K562 (cell line): ENCODE measurements around the gene USP22. TPM values are rescaled to one million over a fixed set of nuclear protein-coding genes. Genes with fewer than 3 reads are reported as not detected.

Source experiments
- ATAC-seq: fragments of 200-7000 bp; cut with Tn5 transposase; 3 replicates; pipeline ENCODE4 v1.9.1; 2020; ENCODE audit warnings: moderate library complexity
- BruUV-seq: library from RNA; stranded (reverse); fragments of 400-500 nt; replicated peaks from 2 replicates; lab custom pipeline; 2021; lab: Mats Ljungman, UMichigan
- CTCF ChIA-PET: fragments of 300-600 bp; formaldehyde crosslinking; extraction: SDS; loops from one replicate; lab custom pipeline; 2021; ENCODE audit warnings: low intra/inter-chr PET ratio; lab: Yijun Ruan, JAX
- POLR2A ChIA-PET: fragments of 300-600, 350-650 bp; sonication (Branson Sonifier 250); formaldehyde crosslinking; extraction: SDS; loops from one replicate; lab custom pipeline; 2021; ENCODE audit warnings: antibody characterized with exemption, inconsistent platforms; lab: Yijun Ruan, JAX
- DNase-seq, 4 experiments: peaks; one replicate each; pipeline versions ENCODE4 v3.0.0 to v3.0.0-alpha.2; 2011 to 2018; ENCODE audit warnings: low spot score in 3 of 4, mixed read lengths in 3 of 4; ENCODE audit errors: extremely low read depth in 1 of 4
- FAIRE-seq: peaks from 2 replicates; lab custom pipeline; 2011; peaks lifted over from hg19 to GRCh38; lab: Jason Lieb, UNC
- H2AFZ ChIP-seq: 2 replicates; pipeline ENCODE4 v1.6.0; 2011; ENCODE audit warnings: low read depth, low read length, control low read depth, inconsistent platforms
- H3K27ac ChIP-seq: fragments of 200-600 bp; 3 replicates; pipeline ENCODE4 v1.8.0; 2011; ENCODE audit warnings: low read depth, mild to moderate bottlenecking, control low read depth, inconsistent platforms, low read length, moderate library complexity, mixed read lengths; ENCODE audit errors: extremely low read depth
- H3K27me3 ChIP-seq, 2 experiments: fragments of 300-600 bp in 1 of 2; 2 replicates in 1 of 2; 3 replicates in 1 of 2; pipeline versions ENCODE4 v1.6.0 to v1.8.0; 2011; ENCODE audit warnings: inconsistent platforms in 2 of 2, low read length in 2 of 2, mild to moderate bottlenecking in 1 of 2, mixed read lengths in 1 of 2, moderate library complexity in 1 of 2; ENCODE audit not compliant: control insufficient read depth in 2 of 2, insufficient read depth in 2 of 2
- H3K36me3 ChIP-seq: fragments of 300-600 bp; 3 replicates; pipeline ENCODE4 v1.8.0; 2011; ENCODE audit warnings: mild to moderate bottlenecking, low read length, inconsistent platforms; ENCODE audit not compliant: control insufficient read depth, insufficient read depth
- H3K4me1 ChIP-seq, 2 experiments: fragments of 200-600 bp in 1 of 2; replicated peaks in 1 of 2; 2 replicates in 1 of 2; 3 replicates in 1 of 2; pipeline versions ENCODE4 v1.5.1 to v1.8.0; 2011; ENCODE audit warnings: inconsistent platforms in 2 of 2, low read length in 2 of 2, mild to moderate bottlenecking in 1 of 2, mixed read lengths in 1 of 2, moderate library complexity in 1 of 2; ENCODE audit not compliant: control insufficient read depth in 2 of 2, insufficient read depth in 2 of 2
- H3K4me2 ChIP-seq: 2 replicates; pipeline ENCODE4 v1.6.1; 2011; ENCODE audit warnings: low read length, control low read depth, inconsistent platforms, mixed read lengths; ENCODE audit not compliant: insufficient read depth
- H3K4me3 ChIP-seq: fragments of 200-600 bp; sonication (generic), shearing (Covaris generic); 2 replicates; pipeline ENCODE4 v1.5.1; 2016; ENCODE audit warnings: control low read depth, inconsistent platforms
- H3K79me2 ChIP-seq: fragments of 200-600 bp; 3 replicates; pipeline ENCODE4 v1.8.0; 2011; ENCODE audit warnings: low read length, inconsistent platforms; ENCODE audit not compliant: control insufficient read depth, insufficient read depth
- H3K9ac ChIP-seq, 2 experiments: 2 replicates each; pipeline versions ENCODE4 v1.6.0 to v1.6.1; 2011; ENCODE audit warnings: low read depth in 2 of 2, low read length in 2 of 2, control low read depth in 1 of 2, inconsistent platforms in 1 of 2, mild to moderate bottlenecking in 1 of 2, mixed read lengths in 1 of 2; ENCODE audit not compliant: insufficient read depth in 1 of 2
- H3K9me1 ChIP-seq: one replicate; pipeline ENCODE4 v1.6.0; 2011; ENCODE audit warnings: inconsistent platforms, mild to moderate bottlenecking, low read length, moderate library complexity; ENCODE audit not compliant: control insufficient read depth, insufficient read depth
- H3K9me3 ChIP-seq: replicated peaks from 2 replicates; pipeline ENCODE4 v1.5.1; 2011; ENCODE audit warnings: low read depth, low read length, inconsistent platforms; ENCODE audit not compliant: control insufficient read depth, insufficient read depth
- H4K20me1 ChIP-seq: replicated peaks from 2 replicates; pipeline ENCODE4 v1.6.1; 2011; ENCODE audit warnings: low read length, inconsistent platforms, mixed read lengths; ENCODE audit not compliant: control insufficient read depth, insufficient read depth
- ARNT ChIP-seq, 2 experiments: fragments of 450-650 bp; IDR thresholded peaks; 2 replicates each; pipeline ENCODE4 v1.6.1; 2016; ENCODE audit warnings: mild to moderate bottlenecking in 1 of 2
- BACH1 ChIP-seq: fragments of 200-800 bp; sonication (Bioruptor generic); IDR thresholded peaks from 2 replicates; pipeline ENCODE4 v1.6.1; 2016; ENCODE audit warnings: missing genetic modification characterization, missing compliant biosample characterization
- CEBPG ChIP-seq, 3 experiments: fragments of 200-800 bp in 1 of 3; sonication (Bioruptor generic) in 1 of 3; sonication (generic) in 1 of 3; formaldehyde crosslinking in 1 of 3; IDR thresholded peaks in 2 of 3; conservative IDR thresholded peaks in 1 of 3; 2 replicates each; pipeline versions ENCODE4 v1.6.1 to v1.8.0; 2016 to 2022; ENCODE audit warnings: missing compliant biosample characterization in 2 of 3, missing genetic modification characterization in 2 of 3, mild to moderate bottlenecking in 1 of 3, missing genetic modification reagents in 1 of 3
- HDAC2 ChIP-seq: fragments of 450-650 bp; IDR thresholded peaks from 2 replicates; pipeline ENCODE4 v1.6.1; 2016; ENCODE audit warnings: mild to moderate bottlenecking
- HDGF ChIP-seq: fragments of 450-650 bp; IDR thresholded peaks from 2 replicates; pipeline ENCODE4 v1.6.1; 2016
- HNRNPLL ChIP-seq: fragments of 200-400 bp; formaldehyde crosslinking; IDR thresholded peaks from 2 replicates; pipeline ENCODE4 v1.6.1; 2017; ENCODE audit warnings: low read length, low read depth, mild to moderate bottlenecking; ENCODE audit not compliant: poor library complexity, severe bottlenecking
- KLF16 ChIP-seq: IDR thresholded peaks from 2 replicates; pipeline ENCODE4 v1.6.1; 2016; ENCODE audit warnings: antibody characterized with exemption
- MED1 ChIP-seq: sonication (generic); formaldehyde crosslinking; IDR thresholded peaks from 2 replicates; pipeline ENCODE4 v1.8.1; 2023; ENCODE audit warnings: missing genetic modification reagents, borderline replicate concordance
- RBM14 ChIP-seq: fragments of 200-400 bp; formaldehyde crosslinking; IDR thresholded peaks from 2 replicates; pipeline ENCODE4 v1.6.1; 2018; ENCODE audit warnings: low read depth, mild to moderate bottlenecking, low read length, moderate library complexity, borderline replicate concordance; ENCODE audit not compliant: insufficient read depth
- RBM22 ChIP-seq: fragments of 200-400 bp; formaldehyde crosslinking; IDR thresholded peaks from 2 replicates; pipeline ENCODE4 v1.6.1; 2018; ENCODE audit warnings: low read length, low read depth; ENCODE audit not compliant: poor library complexity, severe bottlenecking
- RFX7 ChIP-seq: fragments of 250-450 bp; sonication (Bioruptor Pico); IDR thresholded peaks from 2 replicates; pipeline ENCODE4 v1.5.1; 2021; ENCODE audit warnings: mild to moderate bottlenecking
- SMARCA5 ChIP-seq: fragments of 450-650 bp; IDR thresholded peaks from 2 replicates; pipeline ENCODE4 v1.6.1; 2016
- SRSF3 ChIP-seq: fragments of 200-400 bp; formaldehyde crosslinking; IDR thresholded peaks from 2 replicates; pipeline ENCODE4 v1.6.1; 2016; ENCODE audit warnings: mild to moderate bottlenecking, low read length, moderate library complexity; ENCODE audit not compliant: insufficient read depth
- ZBTB17 ChIP-seq: fragments of 450-650 bp; formaldehyde crosslinking; IDR thresholded peaks from 2 replicates; pipeline ENCODE4 v1.4.0; 2020; ENCODE audit warnings: mild to moderate bottlenecking
- ZNF41 ChIP-seq: fragments of 250-450 bp; sonication (Bioruptor Pico); conservative IDR thresholded peaks from 2 replicates; pipeline ENCODE4 v1.4.0; 2020; ENCODE audit warnings: mild to moderate bottlenecking
- ZNF507 ChIP-seq: conservative IDR thresholded peaks from 2 replicates; pipeline ENCODE4 v1.6.1; 2017; ENCODE audit warnings: missing genetic modification characterization, missing compliant biosample characterization
- ZNF561 ChIP-seq: fragments of 450-650 bp; formaldehyde crosslinking; conservative IDR thresholded peaks from 2 replicates; pipeline ENCODE4 v1.4.0; 2020; ENCODE audit warnings: mild to moderate bottlenecking, moderate library complexity
- ZNF785 ChIP-seq: fragments of 250-450 bp; sonication (Bioruptor Pico); IDR thresholded peaks from 2 replicates; pipeline ENCODE4 v1.4.0; 2020; ENCODE audit warnings: mild to moderate bottlenecking
- WGBS: fragments of 100-300 bp; shearing (Covaris generic); methylation state at CpG from one replicate; pipeline ENCODE4 v1.1.6; 2016; ENCODE audit warnings: low coverage, mixed read lengths; ENCODE audit not compliant: insufficient coverage; ENCODE audit errors: missing lambda C conversion rate; 5-methylcytosine and 5-hydroxymethylcytosine counted together
- in situ Hi-C: fragments of 300-500 bp; cut with MboI; formaldehyde crosslinking; loops from 4 replicates; pipeline ENCODE4 v1.15.0; 2018; ENCODE audit warnings: inconsistent platforms, mixed read lengths
- intact Hi-C: fragments of 100-400 bp; cut with micrococcal nuclease; formaldehyde crosslinking; loops from 2 replicates; pipeline ENCODE4 v1.14.2; 2022
- polyA plus RNA-seq, 8 experiments: library from polyadenylated mRNA; depleted of rRNA in 4 of 8; stranded (reverse) in 5 of 8; unstranded in 3 of 8; fragments of >200 nt; fragmentation: Nextera tagmentation in 2 of 8; fragmentation: Illumina TruSeq in 1 of 8; extraction: Ambion mirVana in 2 of 8; extraction: Trizol in 1 of 8; gene quantifications; 2 replicates each; pipeline versions ENCODE4 v1.2.1 to v1.2.3, GENCODE V29; 2011 to 2014; ENCODE audit warnings: inconsistent platforms in 1 of 8, missing spikeins in 1 of 8
- total RNA-seq, 7 experiments: library from RNA; depleted of rRNA in 6 of 7; stranded (reverse); fragments of >200 nt in 6 of 7; fragmentation: Illumina TruSeq in 2 of 7; extraction: Trizol in 2 of 7; gene quantifications; 2 replicates each; pipeline versions ENCODE4 v1.2.1 to v1.2.3, GENCODE V29; 2011 to 2021; ENCODE audit warnings: low replicate concordance in 1 of 7

Gene USP22
- total and polyA plus RNA-seq, 9 of the 15 experiments (the other 6 are each of a cell fraction or from before 2014, with no cell fraction given), result 6.5 to 113 (median 58.9) TPM

- ATAC-seq (no peak), DNase-seq (no peak), FAIRE-seq (no peak)
- Histone ChIP-seq H3K4me1 (peaks cover 0 to 13% of the 10 kb centered on the region in 2 experiments; a peak in 2 of 5 replicates), H4K20me1 (peaks cover 18% of the 10 kb centered on the region), H3K27me3 (no peaks in the 10 kb centered on the region), H3K9ac (no peak overlapping the region), H3K4me2 (no peak overlapping the region), H3K4me3 (no peak overlapping the region), H3K27ac (no peak overlapping the region), H3K79me2 (no peaks in the 10 kb centered on the region; the same call in 2 of the 3 replicates), H3K9me1 (peaks cover 3% of the 10 kb centered on the region), H2AFZ (no peak overlapping the region), H3K36me3 (peaks cover 79% of the 10 kb centered on the region; the same call in 2 of the 3 replicates), H3K9me3 (no peaks in the 10 kb centered on the region)
- 94% methylated on average over 17 of the region's 26 CpGs for WGBS
- intact Hi-C loops (no loop called here), in situ Hi-C loops (no loop called here)
- no peak for TF ChIP-seq KLF16
- TF ChIP-seq RFX7 (CRISPR knock-in tag), result no peak
- no peak for TF ChIP-seq BACH1 (tag)
- TF ChIP-seq RBM22, result no peak
- no peak for TF ChIP-seq ZNF561 (CRISPR knock-in tag)
- TF ChIP-seq ZNF507 (tag), result no peak
- TF ChIP-seq SRSF3, result no peak
- no peak for TF ChIP-seq ZBTB17
- TF ChIP-seq ARNT (IDR thresholded peaks at IDR 0.05), result no peak
- no peak for TF ChIP-seq RBM14
- TF ChIP-seq HDGF, result no peak
- no peak for TF ChIP-seq HNRNPLL
- TF ChIP-seq SMARCA5, result no peak
- no peak for TF ChIP-seq ZNF785 (CRISPR knock-in tag)
- no peak for TF ChIP-seq MED1 (CRISPR knock-in tag)
- no peak for TF ChIP-seq HDAC2
- TF ChIP-seq CEBPG (CRISPR knock-in tag; IDR thresholded peaks at IDR 0.05), result no peak
- TF ChIP-seq CEBPG (tag; conservative IDR thresholded peaks at IDR 0.05 in 1 of 2, IDR thresholded peaks at IDR 0.05 in 1 of 2), result no peak
- no peak for TF ChIP-seq ZNF41
- ChIA-PET CTCF (no interaction called here), POLR2A (interaction anchor here (0.7 to 1.3 kb wide), 3 partner anchors 8 to 41 kb away, joined by 3 to 5 read pairs (median 3); partner anchors contain the start of gene USP22)
- no TSS peak for BruUV-seq
These were observed 40.4 kb downstream of the USP22 start for GRCh38 chr17:21002309-21003006.
